HL-60 (cell line): ENCODE measurements around the gene CAMK2G.

Experiments
- DNase-seq, 2 experiments: peaks; one replicate each; pipeline ENCODE4 v3.0.0-alpha.2; 2010 to 2020; ENCODE audit warnings: low read depth in 1 of 2, low spot score in 1 of 2
- H3K27ac ChIP-seq: fragments of 250-450 bp; sonication (Bioruptor Pico); replicated peaks from 2 replicates; pipeline ENCODE4 v1.5.1; 2020; ENCODE audit warnings: mild to moderate bottlenecking, moderate library complexity
- H3K27me3 ChIP-seq: fragments of 250-450 bp; sonication (Bioruptor Pico); 2 replicates; pipeline ENCODE4 v1.5.1; 2021; ENCODE audit warnings: mild to moderate bottlenecking, moderate library complexity; ENCODE audit not compliant: insufficient read depth, poor library complexity, severe bottlenecking
- H3K4me3 ChIP-seq: replicated peaks from 2 replicates; pipeline ENCODE4 v1.5.1; 2011; ENCODE audit warnings: mild to moderate bottlenecking, control low read depth, low read length; ENCODE audit not compliant: insufficient read depth
- CTCF ChIP-seq: IDR thresholded peaks from one replicate; pipeline ENCODE4 v1.5.1; 2011; ENCODE audit warnings: low read length, control low read depth, inconsistent platforms; ENCODE audit not compliant: insufficient read depth
- GABPA ChIP-seq: IDR thresholded peaks from 2 replicates; pipeline ENCODE4 v1.6.1; 2012; ENCODE audit warnings: low read depth
- POLR2AphosphoS5 ChIP-seq: IDR thresholded peaks from 2 replicates; pipeline ENCODE4 v1.6.1; 2012; ENCODE audit warnings: low read depth
- REST ChIP-seq: IDR thresholded peaks from 2 replicates; pipeline ENCODE4 v1.6.1; 2012; ENCODE audit warnings: low read depth; ENCODE audit not compliant: insufficient replicate concordance
- SPI1 ChIP-seq: IDR thresholded peaks from 2 replicates; pipeline ENCODE4 v1.6.1; 2012; ENCODE audit warnings: low read depth, mild to moderate bottlenecking, borderline replicate concordance

The CAMK2G gene

GRCh38 chr10:73909540-73910115 lies 35.3 kb upstream of the CAMK2G start:
- no peak for DNase-seq
- H3K27me3 ChIP-seq = no peaks in the 10 kb centered on the region
- peak overlapping the region; percentile 96 for H3K27ac ChIP-seq
- TF ChIP-seq SPI1 (no peak), REST (no peak), POLR2AphosphoS5 (no peak), GABPA (no peak), CTCF (no peak)
- peak overlapping the region; percentile 79 for H3K4me3 ChIP-seq

- TF ChIP-seq SPI1 = peak; percentile 35; the same call in 1 of the 2 replicates
- TF ChIP-seq CTCF = no peak
- TF ChIP-seq REST = peak; percentile 40
- TF ChIP-seq POLR2AphosphoS5 = peak; percentile 41; the same call in 1 of the 2 replicates
- peak; percentile 53; the same call in 1 of the 2 replicates for TF ChIP-seq GABPA
- H3K4me3 ChIP-seq = peak overlapping the region; percentile 79
- peak overlapping the region; percentile 96 for H3K27ac ChIP-seq
- DNase-seq = peak; percentile 93 to 95
- no peaks in the 10 kb centered on the region for H3K27me3 ChIP-seq
Observed at GRCh38 chr10:73908853-73909539, 34.6 kb upstream of the CAMK2G start.

GRCh38 chr10:73907841-73908517 lies 33.6 kb upstream of the CAMK2G start:
- Histone ChIP-seq H3K27me3 (no peaks in the 10 kb centered on the region), H3K4me3 (no peak overlapping the region), H3K27ac (peak overlapping the region; percentile 96)
- no peak for TF ChIP-seq GABPA
- peak; percentile 91 for TF ChIP-seq SPI1
- peak; percentile 64 for TF ChIP-seq POLR2AphosphoS5
- peak; percentile 11 for TF ChIP-seq REST
- DNase-seq = peak; percentile 85 to 93
